Heart left ventricle (tissue), 13 donors: Measurements from ENCODE around the gene CSF3R.

Experiments
- CTCF ChIP-seq, 12 donors: fragments of 200-600 bp; sonication (generic) in 4 of 12; IDR thresholded peaks; one replicate each; pipeline versions ENCODE4 v1.5.0 to v1.8.0; 2018 to 2022; ENCODE audit warnings: antibody characterized with exemption in 12 of 12, mild to moderate bottlenecking in 5 of 12
- POLR2A ChIP-seq, 2 donors: fragments of 450-650 bp; IDR thresholded peaks; one replicate each; pipeline ENCODE4 v1.6.1; 2017; ENCODE audit warnings: antibody characterized with exemption in 2 of 2, mild to moderate bottlenecking in 2 of 2, moderate library complexity in 2 of 2
- donor health status: ischemic (EF 13 %, LVEDD 7.1; RV severe dilation, severe dysfunction).
- donor health status: DM: no; HTN: yes; CAD: no.
- donor health status: DM: no; HTN: no; CAD: no.
- donor health status: ischemic (EF 25% LVEDD 6.9; RV normal size, moderate dysfunction).
- donor health status: ischemic (EF 25% LVEDD 5.7; RV mildly dilated, moderate dysfunction).
- donor health status: ischemic (EF 35%, LVEDD 5.7; RV mildly dilated, moderate dysfunction).
- donor health status: nonischemic (EF 11% LVEDD 7.7; RV severe dilation, severe dysfunction).
- donor health status: DM: yes; HTN: yes; CAD: no.
- donor health status: PGD.
- donor health status: ischemic (EF 29% LVEDD 5.4; RV normal size, mild dysfunction).
- donor health status: nonischemic (EF 23%, LVEDD 6.1; RV moderate dilation, normal function).

GRCh38 chr1:36514501-36514900, 31.8 kb upstream of the CSF3R start:
- TF ChIP-seq CTCF (IDR thresholded peaks at IDR 0.05), result no peak
- TF ChIP-seq POLR2A (IDR thresholded peaks at IDR 0.05), result no peak
